CD4-positive, alpha-beta T cell treated with Interleukin-17A for 1 hour (primary cell): Measurements from ENCODE around the gene FBXW7.

Source experiments
- DNase-seq: peaks from one replicate; pipeline ENCODE4 v3.0.0-alpha.2; 2020

FBXW7 gene

DNA sequence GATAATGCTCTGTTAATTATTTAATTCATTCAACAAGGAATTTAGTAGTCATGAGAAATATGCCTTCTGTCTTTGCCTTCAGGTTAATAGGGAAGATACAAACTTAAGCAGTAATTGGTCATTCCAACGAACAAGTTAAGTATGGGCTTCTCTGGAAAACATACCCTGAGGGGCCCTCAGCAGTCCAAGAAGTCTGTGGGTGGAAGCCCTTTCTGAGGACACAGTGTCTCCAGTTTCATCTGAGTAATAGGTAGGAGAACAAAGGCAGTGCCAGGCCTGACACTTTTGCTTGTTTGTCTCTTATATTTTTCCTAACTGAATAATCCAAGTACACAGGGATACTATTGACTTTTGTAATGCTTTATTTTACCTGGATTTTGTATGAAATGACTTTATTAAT, 262.5 kb downstream of the FBXW7 start:
- no peak for DNase-seq
